ENCODE data around the gene GABARAP.
"Not testable (repeated sequence)": the region's sequence is repeated elsewhere in the genome, so short reads cannot be mapped to it uniquely, and the experiment has no call there.

The GABARAP gene

DNA sequence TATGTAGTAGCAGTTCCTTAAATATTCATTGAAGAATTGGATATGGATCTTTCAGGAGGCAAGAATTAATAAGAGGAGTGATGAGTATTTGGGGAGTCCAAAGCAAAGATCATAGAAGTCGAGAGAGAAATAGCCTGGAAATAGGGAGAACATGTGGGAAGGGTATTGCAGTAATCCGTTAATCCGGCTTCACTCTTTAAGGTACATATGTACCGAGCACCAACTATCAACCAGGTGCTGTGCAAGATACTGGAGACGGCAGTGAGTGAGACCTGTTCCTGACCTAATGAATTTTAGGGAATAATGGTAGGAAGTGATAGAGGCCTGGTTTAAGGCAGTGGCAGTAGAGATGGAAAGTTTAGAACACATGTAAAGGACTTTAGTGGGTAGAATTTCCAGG is 10.8 kb upstream of the GABARAP start:
- DNase-seq (ENCODE audit: insufficient read length, low spot score) = no peak
- TF ChIP-seq POLR2A (IDR thresholded peaks at IDR 0.05; ENCODE audit: low read depth, low read length) = no peak
- FAIRE-seq = no peak

DNA sequence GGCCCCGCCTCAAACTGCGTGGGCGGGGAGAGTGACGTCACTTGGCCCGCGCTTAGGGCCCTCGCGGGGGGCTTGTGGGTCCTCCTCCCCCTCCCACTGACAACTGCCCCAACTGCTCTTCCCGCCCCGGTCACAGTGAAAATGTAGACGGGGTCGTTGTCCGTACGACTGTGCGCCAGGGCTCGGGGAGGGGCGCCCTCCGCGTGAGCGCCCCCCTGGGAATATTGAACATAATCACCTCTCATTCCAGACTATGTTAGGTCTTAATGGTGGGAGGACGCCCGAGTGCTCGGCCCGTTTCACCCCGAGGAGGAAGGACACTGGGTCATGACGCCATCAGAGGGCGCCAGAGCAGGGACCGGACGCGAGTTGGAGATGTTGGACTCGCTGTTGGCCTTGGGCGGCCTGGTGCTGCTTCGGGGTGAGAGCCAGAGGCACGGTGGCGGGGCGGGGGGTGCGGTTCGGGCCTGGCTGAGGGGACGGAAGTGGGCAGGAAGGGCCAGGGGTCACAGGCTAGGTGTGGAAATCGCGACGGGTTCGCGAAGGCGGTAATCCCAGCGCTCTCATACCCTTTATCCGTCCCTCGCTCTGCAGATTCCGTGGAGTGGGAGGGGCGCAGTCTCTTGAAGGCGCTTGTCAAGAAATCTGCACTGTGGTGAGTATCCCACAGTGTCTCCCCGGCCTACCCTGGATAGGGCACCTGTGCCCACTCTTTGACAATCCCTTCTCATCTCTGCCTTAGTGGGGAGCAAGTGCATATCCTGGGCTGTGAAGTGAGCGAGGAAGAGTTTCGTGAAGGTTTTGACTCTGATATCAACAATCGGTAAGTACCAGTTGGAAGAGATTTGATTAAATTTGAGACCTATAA is 10.2 kb upstream of the GABARAP start, which contains the start of gene ELP5:
Gene ELP5 (plus strand): TSS at position 40 of the 868 bp plus-strand sequence. CDS start 336 bp downstream, at position 376.
- TF ChIP-seq POLR2A (IDR thresholded peaks at IDR 0.05; ENCODE audit: low read depth, low read length) = peak; percentile 68
- DNase-seq (ENCODE audit: insufficient read length, low spot score) (peak; percentile 90), FAIRE-seq (no peak)

DNA sequence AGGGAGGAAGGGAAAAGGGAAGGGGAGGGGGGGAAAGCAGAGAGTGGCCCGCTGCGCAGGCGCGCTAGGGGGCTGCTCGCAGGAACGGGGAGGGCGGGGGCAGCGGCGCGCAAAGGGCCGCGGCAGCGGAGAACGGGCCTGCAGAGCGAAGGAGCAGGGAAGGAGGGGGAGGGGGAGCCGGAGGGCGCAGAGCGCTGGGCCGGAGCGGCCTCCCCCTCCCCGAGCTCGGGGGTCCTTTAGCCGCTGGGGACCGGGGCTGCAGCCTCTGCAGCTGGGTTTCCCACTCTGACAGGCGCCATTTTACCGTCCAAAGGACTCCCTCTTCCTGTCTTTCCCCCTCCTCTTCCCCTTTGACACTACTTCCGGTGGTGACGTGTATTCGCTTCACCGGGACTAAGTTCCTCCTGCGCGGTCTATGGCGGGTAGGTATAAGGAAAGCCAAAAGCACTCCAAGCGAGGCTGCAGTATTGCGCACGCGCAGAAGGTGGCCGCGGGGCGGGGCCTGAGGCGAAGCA is 9.5 kb upstream of the GABARAP start, which contains the start of gene CTDNEP1:
Gene CTDNEP1 (minus strand): TSS at position 74 of the 515 bp plus-strand sequence. CDS start 438 bp downstream, outside the sequence.
- TF ChIP-seq POLR2A (IDR thresholded peaks at IDR 0.05; ENCODE audit: low read depth, low read length) = peak; percentile 46; the same call in 1 of the 2 replicates
- DNase-seq (ENCODE audit: insufficient read length, low spot score) (peak; percentile 94), FAIRE-seq (peak; percentile 84)

DNA sequence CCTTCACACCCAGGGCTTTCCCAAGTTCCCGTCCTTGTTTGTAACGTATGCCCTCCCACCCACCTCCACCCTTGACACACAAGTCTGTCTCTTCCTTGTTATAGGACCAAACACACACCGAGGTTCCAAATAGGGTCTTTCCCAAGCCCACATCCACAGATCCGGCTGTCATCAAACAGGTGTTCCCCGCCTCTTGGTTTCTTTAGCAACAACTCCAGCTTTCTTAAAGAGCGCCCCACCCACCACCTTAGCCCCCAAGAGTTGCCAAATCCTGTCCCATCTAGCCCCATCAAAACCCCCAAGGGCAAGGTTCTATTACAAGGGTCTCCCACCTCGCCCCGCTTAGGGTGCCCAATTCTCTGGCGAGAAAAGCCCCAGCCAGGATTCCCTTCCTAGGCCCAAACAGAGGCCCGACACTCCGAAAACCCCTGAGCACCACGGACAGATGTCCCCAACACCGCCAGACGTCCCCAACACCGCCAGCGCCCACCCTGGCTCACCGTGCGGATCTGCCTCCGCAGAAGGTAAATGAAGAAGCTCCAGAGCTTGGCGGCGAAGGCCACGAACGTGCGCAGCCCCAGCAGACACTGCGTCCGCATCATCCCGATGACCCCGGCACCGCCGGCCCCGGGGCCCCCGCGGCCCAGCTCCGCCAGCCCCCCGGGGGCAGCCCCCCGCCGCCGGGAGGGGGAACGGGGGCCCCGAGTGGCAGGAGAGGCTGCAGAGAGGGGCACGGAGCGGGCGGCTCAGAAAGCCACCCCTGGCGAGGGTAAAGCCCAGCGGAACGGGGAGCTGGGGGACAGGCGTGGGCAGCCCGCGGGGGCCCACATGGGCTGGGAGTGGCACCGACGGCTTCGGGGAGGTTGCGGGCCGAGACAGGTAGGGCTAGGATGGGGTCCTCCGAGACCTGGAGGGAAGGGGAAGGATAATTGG is 8.7 kb upstream of the GABARAP start:
- DNase-seq (ENCODE audit: insufficient read length, low spot score) = no peak

DNA sequence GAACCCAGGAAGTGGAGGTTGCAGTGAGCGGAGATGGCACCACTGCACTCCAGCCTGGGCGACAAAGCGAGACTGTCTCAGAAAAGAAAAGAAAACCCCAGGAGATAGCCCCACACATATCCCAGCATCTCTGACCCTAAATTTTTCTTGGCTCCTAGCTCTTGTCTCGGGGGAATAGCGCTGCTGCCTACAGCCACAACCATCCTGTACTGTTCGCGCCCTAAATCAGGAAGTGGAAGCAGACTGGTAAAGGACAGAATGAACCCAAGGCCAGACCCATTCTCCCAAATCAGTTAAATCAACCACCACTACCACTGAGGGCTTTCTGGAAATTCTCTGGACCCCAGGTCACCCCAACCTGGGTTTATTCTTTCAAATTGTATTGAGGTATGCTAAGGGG is 7.6 kb upstream of the GABARAP start:
- TF ChIP-seq POLR2A (IDR thresholded peaks at IDR 0.05; ENCODE audit: low read depth, low read length) = no peak
- no peak for DNase-seq (ENCODE audit: insufficient read length, low spot score)
- FAIRE-seq = no peak

More for the DNA sequence above, 8.7 kb upstream of the GABARAP start:
- no peak for FAIRE-seq
- no peak for TF ChIP-seq POLR2A (IDR thresholded peaks at IDR 0.05; ENCODE audit: low read depth, low read length)

DNA sequence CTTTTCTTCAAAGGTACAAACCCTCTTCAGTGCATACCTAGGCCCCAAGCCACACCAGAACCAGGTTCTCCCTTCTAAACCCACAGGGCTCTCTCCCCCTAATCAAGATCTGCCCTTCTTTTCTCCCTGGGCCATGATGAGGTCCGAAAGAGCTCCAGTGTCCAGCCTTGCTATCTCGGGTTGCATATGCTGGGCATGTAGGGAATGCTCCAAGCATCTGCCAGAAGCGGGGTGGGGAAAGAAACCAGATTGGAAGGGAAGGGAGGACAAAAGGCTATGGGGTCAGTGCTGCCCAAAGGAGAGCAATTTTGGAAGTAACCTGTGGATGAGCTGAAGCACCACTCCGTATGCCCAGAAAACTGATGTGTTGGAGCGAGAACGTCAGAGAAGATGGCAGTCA is 7.0 kb upstream of the GABARAP start:
- no peak for TF ChIP-seq POLR2A (IDR thresholded peaks at IDR 0.05; ENCODE audit: low read depth, low read length)
- FAIRE-seq = no peak

DNA sequence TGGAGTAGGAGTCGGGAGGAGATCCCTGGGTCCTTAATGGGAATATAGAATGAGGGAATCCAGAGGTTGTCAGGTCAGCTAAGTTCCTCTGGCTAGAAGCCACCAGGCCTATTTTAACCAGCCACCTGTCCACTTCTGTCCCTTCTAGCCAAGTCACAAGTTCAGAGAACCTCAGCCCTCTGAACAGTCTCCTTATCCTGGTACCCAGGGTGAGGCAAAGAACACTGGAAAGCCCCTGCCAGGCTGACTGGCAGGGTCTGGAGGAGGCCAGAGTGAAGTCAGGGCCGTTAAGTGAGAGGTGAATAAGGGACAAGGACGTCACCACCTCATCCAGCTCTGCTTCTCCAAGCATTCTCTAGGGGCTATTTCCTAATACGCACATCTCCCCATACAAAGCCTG is 6.5 kb upstream of the GABARAP start:
- DNase-seq (ENCODE audit: insufficient read length, low spot score) (no peak), FAIRE-seq (no peak)
- TF ChIP-seq POLR2A (IDR thresholded peaks at IDR 0.05; ENCODE audit: low read depth, low read length) = no peak

More for the DNA sequence above, 7.0 kb upstream of the GABARAP start:
- DNase-seq (ENCODE audit: insufficient read length, low spot score) = no peak

DNA sequence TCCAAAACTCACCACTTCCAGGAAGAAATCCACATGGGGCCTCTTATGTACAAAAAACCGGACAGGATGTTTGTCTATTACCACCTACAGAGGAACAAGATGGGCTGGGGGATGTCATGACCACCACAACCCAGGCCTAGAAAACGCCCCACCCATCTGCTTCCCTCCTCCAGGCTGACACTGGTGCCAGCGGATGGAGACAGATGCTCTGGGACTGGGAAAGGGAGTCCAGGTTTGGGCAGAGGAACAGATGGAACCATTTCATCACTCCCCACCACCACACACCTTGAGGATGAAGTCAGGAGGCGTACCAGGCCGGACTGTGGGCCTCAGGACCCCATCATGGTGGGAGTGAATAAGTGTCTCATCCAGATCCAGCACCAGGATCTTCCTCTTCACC is 4.5 kb upstream of the GABARAP start:
- no peak for TF ChIP-seq POLR2A (IDR thresholded peaks at IDR 0.05; ENCODE audit: low read depth, low read length)
- DNase-seq (ENCODE audit: insufficient read length, low spot score) (no peak), FAIRE-seq (no peak)

DNA sequence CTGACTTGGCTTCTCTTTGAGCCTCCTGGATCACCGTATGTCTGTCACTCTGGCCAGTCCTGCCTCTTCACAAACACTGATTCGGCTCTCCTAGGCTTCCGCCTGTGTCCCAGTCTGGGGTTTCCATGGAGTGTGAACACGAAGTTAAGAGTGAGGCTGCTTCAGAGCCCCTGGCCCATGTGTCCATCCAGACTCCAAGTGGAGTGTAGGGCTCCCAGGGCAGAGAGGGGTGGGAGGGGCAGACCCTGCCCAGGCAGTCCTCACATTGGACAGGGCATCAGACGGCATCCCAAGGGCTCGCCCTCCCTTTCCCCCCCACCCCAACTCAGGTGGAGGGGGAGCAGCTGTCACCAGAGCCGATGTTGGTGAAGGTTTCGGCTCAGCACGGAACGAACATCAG is 1.6 kb upstream of the GABARAP start:
- not testable (repeated sequence) for DNase-seq (ENCODE audit: insufficient read length, low spot score); FAIRE-seq

DNA sequence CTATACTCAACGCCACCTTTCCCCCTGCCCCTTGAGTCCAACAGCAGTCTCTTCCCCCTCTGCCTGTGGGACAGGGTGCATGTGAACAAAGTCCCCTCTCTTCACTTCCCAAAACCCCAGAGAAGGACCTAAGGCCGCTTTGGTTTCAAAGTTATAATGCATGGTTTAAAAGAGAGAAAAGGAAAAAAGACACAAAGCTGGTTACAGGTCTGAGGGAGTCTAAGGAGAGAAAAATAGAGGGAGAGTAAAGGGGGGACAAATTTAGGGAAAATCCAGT is 1.1 kb upstream of the GABARAP start:
- FAIRE-seq = no peak
- no peak for TF ChIP-seq POLR2A (IDR thresholded peaks at IDR 0.05; ENCODE audit: low read depth, low read length)
- no peak for DNase-seq (ENCODE audit: insufficient read length, low spot score)

DNA sequence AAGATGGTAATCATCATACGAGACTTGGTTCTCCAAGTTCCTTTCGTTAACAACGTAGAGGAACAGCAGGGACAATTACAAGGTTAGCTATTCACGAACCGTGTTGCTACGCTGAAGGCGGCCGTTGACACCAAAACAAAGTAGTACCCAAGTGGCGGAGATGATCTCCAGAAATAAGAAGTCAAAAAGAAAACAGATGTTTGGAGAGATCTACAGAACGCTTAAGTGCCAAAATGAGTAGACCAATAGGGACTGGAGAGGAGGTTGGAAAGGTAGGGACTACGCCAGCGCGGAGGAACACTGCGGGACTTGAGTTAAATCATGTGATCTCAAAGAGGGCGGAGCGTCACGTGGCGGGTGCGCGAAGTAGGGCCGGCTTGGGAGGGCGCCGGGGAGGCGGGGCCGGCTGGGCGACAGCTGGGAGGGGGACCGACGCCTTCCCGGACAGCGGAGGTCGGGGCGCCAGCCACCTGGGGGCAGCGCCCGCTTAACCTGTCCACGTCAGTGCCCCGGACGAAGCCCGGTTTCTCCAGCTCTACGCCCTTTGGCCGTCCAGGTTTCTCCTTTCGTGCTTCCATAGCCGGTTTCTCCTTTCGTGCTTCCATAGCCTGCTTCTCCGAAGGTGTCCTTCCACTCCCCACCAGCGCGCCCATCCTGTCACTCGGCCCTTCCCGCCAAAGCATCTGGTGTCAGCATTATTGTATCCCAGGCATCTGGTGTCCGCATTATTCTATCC is 636 bp upstream of the GABARAP start:
- peak; percentile 72 for DNase-seq (ENCODE audit: insufficient read length, low spot score)
- peak; percentile 29; the same call in 1 of the 2 replicates for TF ChIP-seq POLR2A (IDR thresholded peaks at IDR 0.05; ENCODE audit: low read depth, low read length)
- FAIRE-seq = no peak

DNA sequence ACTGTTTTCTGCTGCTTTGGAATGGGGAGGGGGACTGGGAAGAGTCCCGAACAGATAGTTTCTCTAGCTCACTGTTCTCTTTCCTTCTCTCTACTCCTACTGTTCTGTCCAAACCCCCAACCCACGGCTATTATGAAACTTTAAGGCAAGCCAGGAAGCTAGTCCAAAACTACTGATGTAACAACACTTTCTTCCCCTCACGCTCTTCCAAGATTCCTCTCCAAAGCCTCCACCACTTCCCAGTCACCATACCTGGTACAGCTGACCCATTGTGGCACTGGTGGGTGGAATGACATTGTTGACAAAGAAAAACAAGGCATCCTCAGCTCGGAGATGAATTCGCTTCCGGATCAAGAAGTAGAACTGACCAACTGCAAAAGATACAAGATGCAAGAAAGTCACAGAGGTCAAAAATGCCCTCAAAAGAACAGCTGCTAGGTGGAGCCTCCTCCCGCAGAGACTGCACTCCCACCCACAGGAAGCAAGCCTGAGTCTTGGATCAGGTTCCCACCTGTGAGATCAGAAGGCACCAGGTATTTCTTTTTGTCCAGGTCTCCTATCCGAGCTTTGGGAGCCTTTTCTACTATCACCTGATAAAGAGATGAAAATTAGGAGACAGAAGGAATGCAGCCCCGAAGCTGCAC is 1.0 kb downstream of the GABARAP start:
- TF ChIP-seq POLR2A (IDR thresholded peaks at IDR 0.05; ENCODE audit: low read depth, low read length) = no peak
- DNase-seq (ENCODE audit: insufficient read length, low spot score) = no peak
- FAIRE-seq = no peak

DNA sequence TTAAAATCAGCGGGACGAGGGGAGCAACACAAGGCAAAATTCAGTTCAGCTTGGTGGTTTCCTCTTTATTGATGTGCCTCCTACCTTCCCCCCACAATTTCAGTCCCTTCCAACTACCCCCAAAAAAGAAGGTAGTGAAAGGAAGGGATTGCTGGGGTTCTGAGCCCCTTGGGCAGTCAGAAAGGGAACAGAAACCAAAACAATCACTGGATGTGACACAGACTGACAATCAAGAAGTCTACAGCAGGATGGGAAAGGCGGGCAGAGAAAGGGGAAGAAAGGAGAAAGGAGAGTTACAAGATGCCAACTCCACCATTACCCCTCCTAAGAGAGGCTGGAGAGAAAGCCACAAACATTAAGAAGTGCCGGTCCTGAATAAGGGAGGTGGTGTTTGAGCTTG is 1.9 kb downstream of the GABARAP start:
- DNase-seq (ENCODE audit: insufficient read length, low spot score) (no peak), FAIRE-seq (no peak)
- no peak for TF ChIP-seq POLR2A (IDR thresholded peaks at IDR 0.05; ENCODE audit: low read depth, low read length)
